Skin epidermis (tissue), 12 donors: ENCODE measurements around the gene VPS29.
"Not testable (repeated sequence)": the region's sequence is repeated elsewhere in the genome, so short reads cannot be mapped to it uniquely, and the experiment has no call there.

Experiments
- H3K27ac ChIP-seq, 21 experiments: fragments of 200-600 bp; sonication (generic) in 11 of 21; one replicate each; pipeline ENCODE4 v1.5.0; 2020; ENCODE audit warnings: mild to moderate bottlenecking in 3 of 21, inconsistent platforms in 2 of 21, moderate library complexity in 2 of 21
- H3K4me3 ChIP-seq, 7 experiments: fragments of 200-600 bp; sonication (generic) in 2 of 7; one replicate each; pipeline ENCODE4 v1.5.0; 2020; ENCODE audit warnings: inconsistent platforms in 2 of 7, mild to moderate bottlenecking in 2 of 7, moderate library complexity in 1 of 7

The VPS29 gene

GRCh38 chr12:110501752-110502738, at the start of gene VPS29, which contains the start of gene RAD9B:
TSS of gene VPS29 (minus strand) at chr12:110502111. CDS start at chr12:110502051, 60 bp downstream.
TSS of gene RAD9B (plus strand) at chr12:110502331. CDS start at chr12:110502338, 7 bp downstream.
- H3K27ac ChIP-seq, result peak within 1 kb of the TSS; percentile 77 to 99 (median 95)
- peak within 1 kb of the TSS; percentile 62 to 99 (median 97) for H3K4me3 ChIP-seq

GRCh38 chr12:110550981-110551380, 49.1 kb upstream of the VPS29 start:
- Histone ChIP-seq H3K4me3 (no peak overlapping the region), H3K27ac (no peak overlapping the region)

DNA sequence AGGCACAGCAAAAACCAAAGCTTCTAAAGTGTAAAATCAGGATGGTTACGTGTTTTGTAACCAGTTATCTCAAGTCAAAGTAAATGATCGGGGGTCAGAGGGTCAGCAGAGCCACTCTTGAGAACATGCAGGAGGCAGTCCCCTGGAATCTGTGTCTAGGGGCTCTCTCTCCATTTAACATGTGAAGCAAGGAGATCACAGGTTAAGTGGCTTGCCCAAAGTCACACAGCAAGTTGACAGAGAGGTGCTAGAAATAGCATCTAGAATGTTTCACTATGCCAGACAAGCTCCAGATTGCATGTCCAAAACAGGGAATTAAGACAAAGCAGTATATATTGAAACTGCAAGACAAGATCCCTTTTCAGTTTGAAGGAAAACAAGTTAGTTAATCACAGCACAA, 47.8 kb upstream of the VPS29 start:
- H3K27ac ChIP-seq, result peak overlapping the region in 1 of 21 experiments; percentile 63
- H3K4me3 ChIP-seq, result no peak overlapping the region

- H3K4me3 ChIP-seq, result no peak overlapping the region
- peak overlapping the region in 7 of 21 experiments; percentile 1 to 63 (median 12) for H3K27ac ChIP-seq
Observed at GRCh38 chr12:110548678-110549077, 46.8 kb upstream of the VPS29 start.

GRCh38 chr12:110547090-110547489, 45.2 kb upstream of the VPS29 start:
- peak overlapping the region in 1 of 21 experiments; percentile 60 for H3K27ac ChIP-seq
- no peak overlapping the region for H3K4me3 ChIP-seq

- H3K4me3 ChIP-seq, result no peak overlapping the region
- peak overlapping the region in 11 of 21 experiments; percentile 9 to 79 (median 59) for H3K27ac ChIP-seq
Observed at GRCh38 chr12:110546339-110546738, 44.4 kb upstream of the VPS29 start.

GRCh38 chr12:110545812-110546211, 43.9 kb upstream of the VPS29 start:
- peak overlapping the region in 20 of 21 experiments; percentile 8 to 79 (median 61) for H3K27ac ChIP-seq

DNA sequence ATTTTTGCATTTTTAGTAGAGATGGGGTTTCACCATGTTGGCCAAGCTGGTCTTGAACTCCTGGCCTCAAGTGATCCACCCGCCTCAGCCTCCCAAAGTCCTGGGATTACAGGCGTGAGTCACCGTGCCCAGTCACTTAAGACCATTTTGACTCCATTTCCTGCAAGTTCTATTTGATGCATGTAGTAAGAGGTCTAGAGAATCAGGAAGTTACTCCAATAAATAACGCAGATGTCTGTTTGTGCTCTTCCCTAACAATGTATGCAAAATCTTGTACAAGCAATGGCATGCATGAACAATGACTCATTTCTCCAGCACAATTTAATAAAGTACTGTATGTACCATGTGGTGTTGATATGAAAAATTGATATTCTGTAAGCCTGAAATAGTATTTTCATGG, 43.3 kb upstream of the VPS29 start:
- H3K4me3 ChIP-seq, result not testable (repeated sequence)
- H3K27ac ChIP-seq, result peak overlapping the region in 18 of 21 experiments; percentile 17 to 79 (median 66)

More at GRCh38 chr12:110545812-110546211, 43.9 kb upstream of the VPS29 start:
- H3K4me3 ChIP-seq, result no peak overlapping the region

DNA sequence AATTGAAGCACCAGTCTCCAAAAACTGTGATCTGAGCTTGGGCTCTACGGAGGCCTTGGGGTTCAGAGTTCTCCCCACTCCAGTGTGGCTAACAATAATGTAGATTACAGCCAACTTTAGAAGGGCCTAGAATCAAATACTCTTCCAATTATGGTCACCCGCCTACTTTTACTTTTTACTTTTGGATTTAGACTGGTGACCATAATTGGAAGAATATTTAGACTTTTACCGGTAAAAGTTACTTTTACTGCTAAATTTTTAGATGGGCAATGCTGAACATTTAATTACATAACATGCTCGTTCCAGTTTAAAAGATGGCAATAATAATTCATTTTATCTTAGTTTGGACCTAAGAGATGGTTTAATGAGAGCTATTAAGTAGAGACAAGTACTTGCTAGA, 42.1 kb upstream of the VPS29 start:
- peak overlapping the region in 19 of 21 experiments; percentile 5 to 79 (median 68) for H3K27ac ChIP-seq
- no peak overlapping the region for H3K4me3 ChIP-seq

DNA sequence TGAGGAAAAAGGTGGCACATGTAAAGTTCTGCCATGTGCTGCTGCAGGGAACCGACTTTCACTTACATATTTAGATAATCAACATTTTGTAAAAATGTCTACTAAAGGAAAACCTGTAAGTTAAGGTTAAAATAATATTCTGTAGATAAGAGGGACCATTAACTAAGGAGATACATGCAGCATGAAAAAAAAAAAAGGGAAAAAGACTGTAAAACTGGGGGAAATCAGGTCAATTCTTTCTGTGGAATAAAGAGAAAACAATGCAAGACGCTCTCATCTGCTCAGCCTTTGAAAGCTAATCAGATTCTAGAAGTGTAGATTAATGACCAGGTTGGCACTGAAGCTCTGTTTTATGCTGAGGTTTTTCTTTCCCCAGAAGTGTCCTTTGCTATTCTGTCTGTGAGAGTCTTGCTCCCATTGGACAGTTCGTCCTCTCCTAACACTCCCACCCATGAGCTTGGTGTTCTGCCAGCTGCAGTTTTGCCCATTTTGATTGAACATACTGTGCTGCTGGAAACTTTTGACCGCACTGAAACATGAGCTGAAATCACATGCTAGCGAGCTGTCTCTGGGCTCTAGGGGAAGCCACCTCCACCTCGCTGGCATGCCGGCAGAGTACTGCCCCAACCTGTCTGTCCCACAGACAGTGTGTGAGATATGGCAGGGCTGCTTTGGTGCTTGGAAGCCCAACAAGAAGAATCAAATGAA, 41.5 kb upstream of the VPS29 start:
- H3K4me3 ChIP-seq, result no peak overlapping the region
- peak overlapping the region in 19 of 21 experiments; percentile 5 to 79 (median 68) for H3K27ac ChIP-seq

DNA sequence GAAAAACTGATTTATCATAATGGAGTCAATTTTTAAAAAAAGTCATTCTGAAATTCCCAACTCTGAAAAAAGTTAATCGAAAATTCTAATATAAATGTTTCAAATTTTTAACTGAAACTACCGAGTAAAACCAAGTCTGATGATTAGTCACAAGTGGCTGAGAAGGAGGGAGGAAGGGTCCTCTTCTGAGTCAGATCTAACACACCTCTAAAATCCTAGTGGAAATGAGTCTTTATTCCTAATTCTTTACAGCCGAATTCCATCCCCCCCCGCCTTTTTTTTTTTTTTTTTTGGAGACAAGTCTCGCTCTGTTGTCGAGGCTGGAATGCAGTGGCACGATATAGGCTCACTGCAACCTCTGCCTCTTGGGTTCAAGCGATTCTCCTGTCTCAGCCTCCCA, 38.1 kb upstream of the VPS29 start:
- Histone ChIP-seq H3K27ac (peak overlapping the region in 1 of 21 experiments; percentile 45), H3K4me3 (no peak overlapping the region)

DNA sequence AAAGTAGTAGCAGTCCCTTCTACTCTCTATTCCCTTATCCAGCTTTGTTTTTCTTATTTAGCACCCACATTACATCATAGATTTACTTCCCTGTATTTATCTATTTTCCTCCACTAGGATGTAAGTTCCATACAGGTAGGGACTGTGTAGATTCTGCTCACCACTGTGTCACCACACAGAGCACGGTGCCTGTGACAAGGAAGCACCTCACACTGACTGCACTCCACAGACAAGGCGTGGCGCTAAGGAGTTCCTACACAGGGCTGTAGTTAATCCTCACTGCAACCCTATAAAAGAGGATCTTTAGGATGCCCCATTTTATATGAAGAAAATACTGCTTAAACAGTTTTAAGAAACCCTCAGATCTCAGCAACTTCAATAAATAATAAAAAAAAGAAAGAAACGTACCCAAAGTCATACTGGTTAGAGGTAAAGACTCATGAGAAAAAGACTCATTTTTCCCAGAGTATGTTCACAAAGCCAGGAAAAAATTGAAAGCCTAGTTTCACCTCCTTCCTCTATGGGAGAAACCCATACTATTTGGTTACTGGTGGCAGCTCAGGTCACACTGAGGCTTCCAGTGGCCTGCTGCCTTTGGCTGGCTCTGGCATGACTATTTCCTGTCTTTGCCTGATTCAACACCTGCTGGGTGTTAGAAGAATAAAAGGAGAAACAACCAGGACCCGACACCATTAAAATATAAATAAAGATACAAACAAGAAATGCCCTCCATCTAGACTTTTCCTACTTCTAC, 37.1 kb upstream of the VPS29 start:
- Histone ChIP-seq H3K27ac (peak overlapping the region in 8 of 21 experiments; percentile 24 to 67 (median 44)), H3K4me3 (no peak overlapping the region)

- peak overlapping the region in 13 of 21 experiments; percentile 2 to 67 (median 52) for H3K27ac ChIP-seq
- no peak overlapping the region for H3K4me3 ChIP-seq
Observed at GRCh38 chr12:110537605-110538409, 35.9 kb upstream of the VPS29 start.

DNA sequence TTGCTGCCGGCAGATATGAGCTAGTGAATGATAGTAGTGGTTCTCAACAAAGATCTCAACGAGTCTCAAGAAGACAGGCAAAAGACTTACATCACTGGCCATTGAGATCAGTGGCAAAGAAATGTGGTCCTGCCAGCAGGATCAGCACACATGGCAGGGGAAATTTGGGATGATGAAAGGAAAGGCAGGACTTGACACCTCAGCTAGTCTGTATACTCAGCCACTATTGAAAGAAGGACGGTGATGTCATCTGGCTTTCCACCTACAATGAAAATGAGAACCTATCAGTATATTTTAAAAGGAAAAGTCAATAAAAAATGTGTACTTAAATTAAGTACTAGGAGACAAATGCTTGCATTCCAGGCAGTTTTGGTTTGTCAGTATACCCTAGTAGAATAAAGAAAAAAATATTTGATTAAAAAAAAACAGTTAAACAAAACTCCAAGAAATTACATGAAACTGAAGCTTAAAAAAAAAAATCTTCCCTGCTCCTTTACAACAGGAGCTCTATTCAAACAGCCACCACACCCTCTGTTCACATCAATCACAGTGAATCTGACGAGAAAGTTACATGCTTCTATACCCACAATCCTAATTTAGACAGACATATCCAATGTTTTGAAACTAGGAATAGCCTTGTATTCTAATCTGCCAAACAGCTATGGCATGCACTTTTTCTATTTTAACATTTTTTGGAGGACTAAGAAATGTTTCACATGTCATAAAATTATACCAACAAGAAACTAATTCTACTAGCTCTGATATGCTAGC, 35.1 kb upstream of the VPS29 start:
- peak overlapping the region in 13 of 21 experiments; percentile 2 to 67 (median 54) for H3K27ac ChIP-seq
- H3K4me3 ChIP-seq, result no peak overlapping the region

DNA sequence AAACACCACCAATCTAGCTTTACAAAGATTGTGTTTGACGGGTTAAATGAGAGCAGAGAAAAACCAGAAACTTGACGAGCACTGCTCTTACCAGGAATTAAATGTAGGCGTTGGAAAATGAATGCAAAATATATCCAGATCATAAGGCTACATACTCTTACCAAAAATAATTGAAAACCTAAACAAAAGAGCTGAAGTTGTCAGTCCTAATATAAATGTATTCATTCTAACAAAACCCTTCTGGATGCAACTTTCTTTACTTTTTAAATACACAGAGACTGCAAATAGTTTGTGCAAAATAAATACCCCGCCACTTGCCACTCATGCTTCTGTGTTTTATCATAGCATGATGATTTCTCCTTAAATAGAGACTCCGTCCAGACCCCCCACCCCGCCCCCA, 32.9 kb upstream of the VPS29 start:
- H3K4me3 ChIP-seq, result no peak overlapping the region
- no peak overlapping the region for H3K27ac ChIP-seq

DNA sequence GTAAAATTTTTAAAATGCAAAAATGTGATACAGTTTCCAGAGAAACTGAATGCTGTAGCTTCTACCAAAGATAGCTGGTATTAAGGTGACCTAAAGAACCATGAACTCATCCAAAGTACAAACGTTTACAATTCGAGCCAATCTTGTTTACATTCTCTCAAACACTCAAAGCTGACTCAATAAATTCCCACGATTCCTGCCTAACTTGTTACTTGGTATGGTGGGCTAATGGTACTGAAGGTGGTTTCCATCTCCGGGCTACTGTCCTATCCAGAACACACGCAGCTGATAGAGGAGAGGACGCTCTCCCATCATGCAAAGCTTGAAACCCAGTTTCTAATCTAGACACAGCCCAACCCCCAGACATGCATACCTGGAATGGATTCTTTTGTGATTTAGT, 31.7 kb upstream of the VPS29 start:
- H3K4me3 ChIP-seq, result no peak overlapping the region
- H3K27ac ChIP-seq, result no peak overlapping the region

GRCh38 chr12:110532644-110533043, 30.7 kb upstream of the VPS29 start:
- Histone ChIP-seq H3K27ac (peak overlapping the region in 7 of 21 experiments; percentile 2 to 55 (median 39)), H3K4me3 (no peak overlapping the region)
